Common myeloid progenitor, CD34-positive (primary cell): ENCODE results near the gene XRCC2. TPM values are rescaled to one million over a fixed set of nuclear protein-coding genes. Genes with fewer than 3 reads are reported as not detected.
"Not testable (repeated sequence)": the region's sequence is repeated elsewhere in the genome, so short reads cannot be mapped to it uniquely, and the experiment has no call there.

Experiments
- CTCF ChIA-PET: fragments of 350-600 bp; sonication (Branson Sonifier 250); formaldehyde crosslinking; loops from one replicate; lab custom pipeline; 2021; ENCODE audit warnings: antibody characterized with exemption; lab: Charles Lee
- POLR2A ChIA-PET: fragments of 350-600 bp; sonication (Branson Sonifier 250); formaldehyde crosslinking; loops from one replicate; lab custom pipeline; 2021; ENCODE audit warnings: antibody characterized with exemption; lab: Charles Lee
- DNase-seq, 3 donors: peaks; one replicate each; pipeline versions ENCODE4 v3.0.0 to v3.0.0-alpha.2; 2013
- H3K27ac ChIP-seq, 2 experiments: 1 replicate in 1 of 2; 2 replicates in 1 of 2; pipeline ENCODE4 v1.7.0; 2013; ENCODE audit warnings: inconsistent platforms in 2 of 2, low read length in 2 of 2, mild to moderate bottlenecking in 2 of 2, low read depth in 1 of 2, moderate library complexity in 1 of 2; ENCODE audit not compliant: severe bottlenecking in 2 of 2, insufficient read depth in 1 of 2, poor library complexity in 1 of 2
- H3K27me3 ChIP-seq, 5 experiments: replicated peaks in 2 of 5; 1 replicate in 3 of 5; 2 replicates in 2 of 5; pipeline versions ENCODE4 v1.6.1 to v1.7.0; 2013; ENCODE audit warnings: low read length in 4 of 5, mild to moderate bottlenecking in 2 of 5, moderate library complexity in 2 of 5, inconsistent platforms in 1 of 5; ENCODE audit not compliant: insufficient read depth in 5 of 5, control insufficient read depth in 4 of 5
- H3K36me3 ChIP-seq, 4 experiments: 1 replicate in 2 of 4; 2 replicates in 2 of 4; pipeline versions ENCODE4 v1.6.1 to v1.7.0; 2013; ENCODE audit warnings: low read length in 3 of 4, control low read depth in 1 of 4, mild to moderate bottlenecking in 1 of 4; ENCODE audit not compliant: control insufficient read depth in 4 of 4, insufficient read depth in 4 of 4
- H3K4me1 ChIP-seq, 4 experiments: 1 replicate in 3 of 4; 2 replicates in 1 of 4; pipeline versions ENCODE4 v1.6.1 to v1.7.1; 2013; ENCODE audit warnings: low read length in 3 of 4, mild to moderate bottlenecking in 3 of 4, control low read depth in 1 of 4, inconsistent platforms in 1 of 4, moderate library complexity in 1 of 4; ENCODE audit not compliant: control insufficient read depth in 4 of 4, insufficient read depth in 4 of 4; ENCODE audit errors: control extremely low read depth in 1 of 4
- H3K4me3 ChIP-seq, 7 experiments: 1 replicate in 4 of 7; 2 replicates in 3 of 7; pipeline versions ENCODE4 v1.5.1 to v1.7.0; 2013; ENCODE audit warnings: mild to moderate bottlenecking in 7 of 7, low read length in 6 of 7, moderate library complexity in 6 of 7, inconsistent platforms in 2 of 7, low read depth in 2 of 7, control low read depth in 1 of 7; ENCODE audit not compliant: insufficient read depth in 4 of 7, control insufficient read depth in 1 of 7; ENCODE audit errors: extremely low read depth in 1 of 7
- H3K9me3 ChIP-seq, 5 experiments: 1 replicate in 4 of 5; 2 replicates in 1 of 5; pipeline versions ENCODE4 v1.6.1 to v1.7.1; 2013; ENCODE audit warnings: low read length in 4 of 5, mild to moderate bottlenecking in 2 of 5, inconsistent platforms in 1 of 5, low read depth in 1 of 5, moderate library complexity in 1 of 5; ENCODE audit not compliant: control insufficient read depth in 4 of 5, insufficient read depth in 2 of 5; ENCODE audit errors: control extremely low read depth in 1 of 5
- WGBS: methylation state at CpG from one replicate; pipeline ENCODE4 v1.1.5; 2013; ENCODE audit not compliant: insufficient coverage; 5-methylcytosine and 5-hydroxymethylcytosine counted together
- polyA plus RNA-seq: library from polyadenylated mRNA; unstranded; fragments of 120-200 nt; gene quantifications from one replicate; pipeline ENCODE4 v1.2.1, GENCODE V29; 2013

The XRCC2 gene
- polyA plus RNA-seq: 5.3 TPM

DNA sequence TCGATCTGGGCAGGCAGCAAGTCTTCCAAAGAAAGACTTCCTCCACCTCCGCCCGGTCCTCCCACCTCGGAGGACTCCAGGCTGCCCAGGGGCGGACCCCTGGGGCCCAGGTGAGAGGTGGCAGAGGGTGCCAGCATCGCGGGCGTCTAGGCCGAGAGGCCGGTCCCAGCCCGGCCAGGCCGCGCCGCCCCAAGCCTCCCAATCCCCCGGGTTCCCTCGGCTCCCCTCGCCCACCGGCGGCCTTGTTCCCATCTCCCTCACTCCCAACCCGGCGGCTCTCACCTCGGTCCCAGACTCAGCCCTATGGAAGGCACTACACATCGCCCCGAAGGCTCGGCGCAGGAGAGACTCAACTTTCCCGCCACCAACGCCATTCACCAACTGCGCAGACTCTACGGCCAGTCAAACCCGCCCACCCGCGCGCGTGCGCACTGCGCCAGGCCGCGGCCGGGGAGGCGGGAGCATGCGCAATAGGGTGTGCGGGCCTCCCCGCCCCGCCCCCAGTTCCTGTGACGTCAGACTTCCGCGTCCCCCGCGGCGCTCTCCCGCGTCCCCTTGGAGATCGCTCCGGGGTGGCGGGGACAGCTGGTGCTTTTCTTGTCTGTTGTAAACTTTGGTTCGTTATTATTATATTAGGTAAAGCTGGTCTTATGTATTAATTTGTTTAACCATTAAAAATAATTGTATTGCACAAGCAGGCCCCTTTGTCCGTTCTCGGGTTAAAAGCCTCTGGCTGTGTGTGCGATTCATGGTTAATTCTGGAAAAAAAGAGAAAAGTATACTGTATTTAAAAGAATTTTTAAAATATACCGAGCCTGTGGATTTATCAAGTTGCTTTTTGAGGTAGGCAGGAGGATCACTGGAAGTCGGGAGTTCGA lies at the start of gene XRCC2:
Gene XRCC2 (minus strand): TSS at position 383 of the 878 bp plus-strand sequence. CDS start 62 bp downstream, at position 321.
- H3K27ac ChIP-seq: peak within 1 kb of the TSS; percentile 91 to 97
- peaks cover 0 to 5% (median 1%) of the 10 kb centered on the region in 4 experiments for H3K36me3 ChIP-seq
- no peaks in the 10 kb centered on the region for H3K27me3 ChIP-seq
- H3K9me3 ChIP-seq: no peaks in the 10 kb centered on the region
- DNase-seq: peak; percentile 84 to 93 (median 91)
- POLR2A ChIA-PET: no interaction called here
- CTCF ChIA-PET: interaction anchor here (0.8 kb wide), 1 partner anchor 18 kb away, joined by 3 read pairs; no protein-coding TSS in a partner anchor
- 4% methylated on average over 48 of the region's 63 CpGs for WGBS
- H3K4me1 ChIP-seq: peaks cover 5 to 13% (median 11%) of the 10 kb centered on the region in 4 experiments
- peak within 1 kb of the TSS; percentile 65 to 94 (median 88) for H3K4me3 ChIP-seq

DNA sequence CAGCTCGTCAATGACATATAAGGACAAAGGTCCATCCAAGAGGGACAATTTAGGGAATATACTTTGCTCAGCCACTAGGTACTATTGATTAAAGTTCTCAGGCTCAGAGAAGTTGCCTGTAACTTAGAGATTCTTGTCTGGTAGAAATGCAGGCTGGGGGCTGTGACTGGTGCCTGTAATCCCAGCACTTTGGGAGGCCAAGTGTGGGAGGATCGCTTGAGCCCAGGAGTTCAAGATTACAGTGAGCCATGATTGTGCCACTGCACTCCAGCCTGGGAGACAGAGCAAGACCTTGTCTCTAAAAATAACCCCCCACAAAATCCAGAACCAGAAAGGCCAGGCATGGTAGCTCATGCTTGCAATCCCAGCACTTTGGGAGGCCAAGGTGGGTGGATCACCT lies 47.4 kb upstream of the XRCC2 start:
- DNase-seq: no peak
- no peaks in the 10 kb centered on the region for H3K27me3 ChIP-seq
- no peaks in the 10 kb centered on the region for H3K36me3 ChIP-seq
- no CpG with 5 or more reads among the region's 2 CpGs for WGBS
- CTCF ChIA-PET: interaction anchor here (0.9 kb wide), 1 partner anchor 19 kb away, joined by 3 read pairs; no protein-coding TSS in a partner anchor
- POLR2A ChIA-PET: no interaction called here
- no peaks in the 10 kb centered on the region for H3K9me3 ChIP-seq
- H3K4me1 ChIP-seq: no peaks in the 10 kb centered on the region
- no peak overlapping the region for H3K27ac ChIP-seq
- no peak overlapping the region for H3K4me3 ChIP-seq

DNA sequence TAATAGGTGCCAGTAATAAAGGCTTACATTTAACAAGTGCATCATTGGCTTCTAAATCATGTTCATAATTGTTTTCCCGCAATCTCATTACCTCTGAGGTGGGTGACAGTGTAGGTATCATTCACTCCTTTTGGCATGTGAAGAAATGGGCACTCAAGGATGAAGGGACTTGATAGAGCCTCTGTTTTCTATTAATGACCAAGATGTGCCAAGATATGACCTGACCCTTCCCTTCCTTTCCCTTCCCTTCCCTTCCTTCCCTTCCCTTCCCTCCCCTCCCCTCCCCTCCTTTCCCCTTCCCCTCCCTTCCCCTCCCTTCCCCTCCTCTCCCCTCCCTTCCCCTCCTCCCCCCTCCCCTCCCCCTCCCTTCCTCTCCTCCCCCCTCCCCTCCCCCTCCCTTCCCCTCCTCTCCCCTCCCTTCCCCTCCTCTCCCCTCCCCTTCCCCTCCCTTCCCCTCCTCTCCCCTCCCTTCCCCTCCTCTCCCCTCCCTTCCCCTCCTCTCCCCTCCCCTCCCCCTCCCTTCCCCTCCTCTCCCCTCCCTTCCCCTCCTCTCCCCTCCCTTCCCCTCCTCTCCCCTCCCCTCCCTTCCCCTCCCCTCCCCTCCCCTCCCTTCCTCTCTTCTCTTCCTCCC lies 36.6 kb upstream of the XRCC2 start:
- POLR2A ChIA-PET, H3K4me1 ChIP-seq, H3K9me3 ChIP-seq, DNase-seq, H3K27me3 ChIP-seq, CTCF ChIA-PET, H3K27ac ChIP-seq, H3K36me3 ChIP-seq, H3K4me3 ChIP-seq: not testable (repeated sequence)
- WGBS: no CpG with 5 or more reads among the region's 1 CpG

DNA sequence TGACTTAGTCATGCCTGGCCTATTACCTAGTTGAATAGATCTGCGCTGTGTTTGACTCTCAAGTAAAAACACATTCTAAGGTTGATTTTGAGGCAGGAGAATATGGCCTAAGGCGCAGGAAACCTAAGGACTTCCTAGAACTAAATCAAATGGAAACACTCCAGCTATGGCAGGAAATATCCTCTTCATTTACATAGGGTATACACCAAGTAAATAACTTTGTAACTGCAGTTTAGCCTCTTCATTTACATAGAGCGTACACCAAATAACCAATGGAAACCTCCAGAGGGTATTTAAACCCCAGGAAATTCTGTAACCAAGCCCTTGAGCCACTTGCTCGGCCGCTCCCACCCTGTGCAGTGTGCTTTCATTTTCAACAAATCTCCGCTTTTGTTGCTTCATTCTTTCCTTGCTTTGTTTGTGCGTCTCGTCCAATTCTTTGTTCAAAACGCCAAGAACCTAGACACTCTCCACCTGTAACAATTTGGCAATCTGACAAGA lies 35.6 kb upstream of the XRCC2 start:
- no peak for DNase-seq
- 98% methylated on average over 6 of the region's 9 CpGs for WGBS
- Histone ChIP-seq H3K9me3 (no peaks in the 10 kb centered on the region), H3K4me3 (no peak overlapping the region), H3K36me3 (no peaks in the 10 kb centered on the region), H3K27ac (no peak overlapping the region), H3K27me3 (no peaks in the 10 kb centered on the region), H3K4me1 (no peaks in the 10 kb centered on the region)
- POLR2A ChIA-PET: no interaction called here
- CTCF ChIA-PET: no interaction called here

DNA sequence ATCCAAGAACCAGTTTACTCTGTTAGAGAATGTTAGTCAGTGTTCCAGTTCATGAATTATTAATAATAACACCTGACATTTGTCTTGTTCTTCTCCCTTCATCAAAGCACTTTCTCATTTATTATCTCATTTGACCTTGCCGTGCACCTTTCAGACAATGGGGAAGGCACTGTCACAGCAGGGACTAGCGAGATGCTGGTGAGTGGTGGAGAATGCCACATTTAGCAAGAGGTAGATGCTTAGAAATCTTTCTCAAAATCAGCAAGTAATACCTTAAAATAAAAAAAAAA lies 34.2 kb upstream of the XRCC2 start:
- ChIA-PET POLR2A (no interaction called here), CTCF (interaction anchor here (0.8 to 1.3 kb wide), 4 partner anchors 48 to 382 kb away, joined by 3 to 4 read pairs (median 3); no protein-coding TSS in a partner anchor)
- no CpG with 5 or more reads among the region's 2 CpGs for WGBS
- H3K27me3 ChIP-seq: no peaks in the 10 kb centered on the region
- H3K4me3 ChIP-seq: no peak overlapping the region
- no peaks in the 10 kb centered on the region for H3K4me1 ChIP-seq
- DNase-seq: no peak
- no peaks in the 10 kb centered on the region for H3K36me3 ChIP-seq
- no peak overlapping the region for H3K27ac ChIP-seq
- peaks cover 0 to 5% (median 3%) of the 10 kb centered on the region in 5 experiments for H3K9me3 ChIP-seq

DNA sequence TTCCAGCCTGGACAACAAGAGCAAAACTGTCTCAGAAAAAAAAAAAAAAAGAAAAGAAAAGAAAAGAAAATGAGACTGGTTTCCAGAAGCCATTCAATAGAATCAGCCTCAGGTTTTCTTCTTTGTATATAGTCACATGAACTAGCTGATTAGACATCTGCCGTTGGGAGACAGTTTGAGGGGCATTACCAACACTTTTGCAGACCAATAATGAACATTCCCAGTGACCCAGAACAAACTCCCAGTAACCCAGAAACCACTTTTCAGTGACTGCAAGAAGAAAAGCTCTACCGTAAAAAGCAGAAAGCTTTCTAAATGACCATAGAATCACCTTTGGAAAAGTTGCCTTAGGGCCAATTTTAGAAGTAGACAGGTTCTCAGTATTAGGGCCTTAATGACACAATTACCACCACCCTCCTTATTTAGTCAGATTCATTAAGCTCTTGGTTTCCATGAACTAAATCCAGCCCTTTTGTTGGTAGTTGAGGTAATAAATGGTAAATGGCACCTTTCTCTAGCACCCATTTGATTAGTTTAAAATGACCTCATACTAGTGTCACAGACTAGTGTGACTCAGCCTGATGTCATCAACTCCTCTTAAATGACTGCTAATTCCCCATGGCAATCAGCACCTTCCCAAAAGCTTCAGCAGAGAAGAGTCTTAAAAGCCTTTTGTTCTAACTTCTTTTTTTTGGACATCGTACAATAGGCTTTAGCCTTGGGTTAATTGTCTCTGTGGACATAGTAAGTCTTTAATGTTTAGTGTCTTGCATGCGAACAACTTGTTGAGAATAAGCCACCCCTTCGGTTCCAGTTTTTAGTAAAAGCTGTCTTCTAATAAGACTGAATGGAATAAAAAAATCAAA lies 33.6 kb upstream of the XRCC2 start:
- H3K27me3 ChIP-seq: no peaks in the 10 kb centered on the region
- DNase-seq: no peak
- H3K4me1 ChIP-seq: no peaks in the 10 kb centered on the region
- no peaks in the 10 kb centered on the region for H3K36me3 ChIP-seq
- WGBS: 100% methylated on average over 1 of the region's 5 CpGs
- H3K4me3 ChIP-seq: no peak overlapping the region
- peaks cover 0 to 11% (median 5%) of the 10 kb centered on the region in 5 experiments for H3K9me3 ChIP-seq
- no peak overlapping the region for H3K27ac ChIP-seq
- ChIA-PET CTCF (interaction anchor here (0.8 to 1.3 kb wide), 4 partner anchors 48 to 381 kb away, joined by 3 to 4 read pairs (median 3); no protein-coding TSS in a partner anchor), POLR2A (no interaction called here)
